HFFc6 (cell line): ENCODE measurements around the gene MTA3. TPM values are rescaled to one million over a fixed set of nuclear protein-coding genes. Genes with fewer than 3 reads are reported as not detected.

Experiments used
- DNase-seq: peaks from one replicate; pipeline ENCODE4 v3.0.0-alpha.2; 2018
- H3K27ac Mint-ChIP-seq: 2 replicates; pipeline ENCODE4 v1.8.0; 2020; ENCODE audit warnings: mild to moderate bottlenecking, mixed read lengths
- H3K27me3 Mint-ChIP-seq: 2 replicates; pipeline ENCODE4 v1.8.0; 2021; ENCODE audit warnings: mild to moderate bottlenecking, moderate library complexity, mixed read lengths; ENCODE audit not compliant: insufficient read depth
- H3K36me3 Mint-ChIP-seq: 2 replicates; pipeline ENCODE4 v1.8.0; 2021; ENCODE audit warnings: low read depth, mixed read lengths
- H3K4me1 Mint-ChIP-seq: 2 replicates; pipeline ENCODE4 v1.8.0; 2020; ENCODE audit warnings: low read depth, mixed read lengths
- H3K4me3 Mint-ChIP-seq: 2 replicates; pipeline ENCODE4 v1.8.0; 2020; ENCODE audit warnings: mild to moderate bottlenecking, moderate library complexity, mixed read lengths
- H3K9me3 Mint-ChIP-seq: 2 replicates; pipeline ENCODE4 v1.8.0; 2020; ENCODE audit warnings: mild to moderate bottlenecking, mixed read lengths
- CTCF ChIP-seq: fragments of 200-600 bp; sonication (generic); IDR thresholded peaks from 2 replicates; pipeline ENCODE4 v1.5.0; 2021; ENCODE audit warnings: antibody characterized with exemption, mild to moderate bottlenecking
- total RNA-seq, 6 experiments: library from RNA; stranded (reverse); fragmentation: NEBNext Ultra II Directional; extraction: Animal tissue kit (Norgen Biotek cat#: 25700); gene quantifications; 2 replicates in 1 of 6; 3 replicates in 5 of 6; pipeline ENCODE4 v1.2.3, GENCODE V29; 2021

The MTA3 gene
- total RNA-seq, 6 experiments from 2014 or later = 26.2 to 33.4 (median 30.7) TPM

DNA sequence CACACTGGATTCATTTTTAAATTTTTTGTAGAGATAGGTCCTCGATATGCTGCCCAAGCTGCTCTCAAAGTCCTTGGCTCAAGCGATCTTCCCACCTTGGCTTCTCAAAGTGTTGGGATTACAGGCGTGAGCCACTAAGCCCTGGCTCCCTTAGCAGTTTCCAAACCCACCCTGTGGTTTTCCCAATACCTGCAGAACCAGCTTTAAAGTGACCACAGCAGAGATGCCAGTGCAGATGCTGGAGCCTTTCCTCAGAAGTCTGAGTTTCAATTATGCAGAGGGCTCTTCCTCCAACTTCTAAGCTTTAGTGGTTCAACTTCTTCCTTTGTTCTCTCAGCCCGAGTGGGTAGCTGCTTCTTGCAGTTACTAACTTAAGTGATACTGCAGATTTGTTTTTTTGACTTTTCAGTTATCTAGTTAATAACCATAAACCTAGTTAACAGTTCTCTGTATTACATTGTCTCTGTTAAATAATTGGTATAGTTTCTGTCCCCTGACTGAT, 232.1 kb downstream of the MTA3 start:
- no peaks in the 10 kb centered on the region for H3K36me3 Mint-ChIP-seq
- peaks cover 28% of the 10 kb centered on the region for H3K27me3 Mint-ChIP-seq
- H3K4me3 Mint-ChIP-seq = no peak overlapping the region
- no peak for TF ChIP-seq CTCF
- H3K9me3 Mint-ChIP-seq = no peaks in the 10 kb centered on the region
- no peak overlapping the region for H3K27ac Mint-ChIP-seq
- no peak for DNase-seq
- peaks cover 21% of the 10 kb centered on the region for H3K4me1 Mint-ChIP-seq

DNA sequence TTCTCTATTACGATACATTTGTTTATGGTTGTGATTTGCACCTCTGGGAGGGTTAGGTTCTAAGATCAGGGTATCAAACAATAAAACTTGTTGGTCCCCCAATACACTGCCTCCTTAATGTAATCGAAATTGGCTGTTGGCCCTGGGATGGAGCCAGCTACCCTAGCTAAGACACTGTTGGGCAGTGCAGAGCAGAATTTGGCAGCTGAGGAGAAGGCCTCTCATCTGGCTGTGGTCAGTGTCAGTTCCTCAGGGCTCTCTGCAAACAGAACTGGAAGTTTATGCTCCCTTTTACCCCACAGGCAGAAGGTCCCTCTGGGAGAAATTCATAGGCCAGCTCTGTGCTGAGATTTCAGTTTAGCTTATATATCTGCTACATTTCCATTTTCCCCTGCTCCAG, 232.5 kb downstream of the MTA3 start:
- TF ChIP-seq CTCF = no peak
- no peak overlapping the region for H3K27ac Mint-ChIP-seq
- no peaks in the 10 kb centered on the region for H3K36me3 Mint-ChIP-seq
- H3K4me1 Mint-ChIP-seq = peaks cover 17% of the 10 kb centered on the region
- no peak for DNase-seq
- no peak overlapping the region for H3K4me3 Mint-ChIP-seq
- H3K27me3 Mint-ChIP-seq = peaks cover 29% of the 10 kb centered on the region
- H3K9me3 Mint-ChIP-seq = no peaks in the 10 kb centered on the region

DNA sequence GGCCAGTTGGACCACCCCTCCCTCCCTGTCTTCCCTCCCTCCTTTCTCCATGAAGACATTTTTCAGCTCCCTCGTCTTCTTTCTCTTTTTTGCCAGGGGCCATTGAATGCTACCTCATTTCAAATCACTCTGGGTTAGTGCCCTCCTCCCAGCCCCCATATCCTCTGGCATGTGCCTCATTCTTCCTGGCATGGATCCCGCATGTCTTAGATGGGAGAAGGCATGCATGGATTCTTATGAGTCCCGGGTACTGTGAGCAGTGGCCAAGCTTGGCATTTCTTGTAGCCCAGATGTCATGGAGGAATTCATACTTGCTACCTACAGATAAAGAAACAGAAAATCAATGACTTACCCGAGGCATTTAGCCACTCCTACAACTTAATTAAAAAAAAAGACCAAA, 232.9 kb downstream of the MTA3 start:
- Mint-ChIP-seq H3K4me3 (no peak overlapping the region), H3K36me3 (no peaks in the 10 kb centered on the region), H3K27ac (no peak overlapping the region), H3K4me1 (peaks cover 13% of the 10 kb centered on the region), H3K27me3 (peaks cover 29% of the 10 kb centered on the region), H3K9me3 (no peaks in the 10 kb centered on the region)
- no peak for TF ChIP-seq CTCF
- no peak for DNase-seq

DNA sequence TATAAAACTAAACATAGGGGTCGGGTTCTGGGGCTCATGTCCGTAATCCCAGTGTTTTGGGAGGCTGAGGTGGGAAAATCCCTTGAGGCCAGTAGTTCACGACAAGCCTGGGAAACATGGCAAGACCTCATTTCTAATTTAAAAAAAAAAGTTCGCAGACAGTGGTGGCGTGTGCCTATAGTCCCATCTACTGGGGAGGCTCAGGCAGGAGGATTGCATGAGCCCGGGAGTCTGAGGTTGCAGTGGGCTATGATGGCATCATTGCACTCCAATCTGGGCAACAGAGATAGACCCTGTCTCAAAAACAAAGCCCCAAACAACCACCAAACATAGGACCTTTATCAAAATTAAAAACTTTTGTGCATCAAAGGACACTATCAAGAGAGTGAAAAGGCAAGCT, 233.7 kb downstream of the MTA3 start:
- Mint-ChIP-seq H3K36me3 (no peaks in the 10 kb centered on the region), H3K27me3 (peaks cover 29% of the 10 kb centered on the region), H3K4me1 (peaks cover 11% of the 10 kb centered on the region), H3K9me3 (no peaks in the 10 kb centered on the region), H3K27ac (no peak overlapping the region), H3K4me3 (no peak overlapping the region)
- DNase-seq = no peak
- no peak for TF ChIP-seq CTCF

GRCh38 chr2:42804338-42804737, 235.9 kb downstream of the MTA3 start:
- Mint-ChIP-seq H3K36me3 (no peaks in the 10 kb centered on the region), H3K4me3 (no peak overlapping the region), H3K27ac (no peak overlapping the region), H3K9me3 (no peaks in the 10 kb centered on the region), H3K4me1 (peaks cover 19% of the 10 kb centered on the region), H3K27me3 (peaks cover 29% of the 10 kb centered on the region)
- no peak for TF ChIP-seq CTCF
- no peak for DNase-seq

DNA sequence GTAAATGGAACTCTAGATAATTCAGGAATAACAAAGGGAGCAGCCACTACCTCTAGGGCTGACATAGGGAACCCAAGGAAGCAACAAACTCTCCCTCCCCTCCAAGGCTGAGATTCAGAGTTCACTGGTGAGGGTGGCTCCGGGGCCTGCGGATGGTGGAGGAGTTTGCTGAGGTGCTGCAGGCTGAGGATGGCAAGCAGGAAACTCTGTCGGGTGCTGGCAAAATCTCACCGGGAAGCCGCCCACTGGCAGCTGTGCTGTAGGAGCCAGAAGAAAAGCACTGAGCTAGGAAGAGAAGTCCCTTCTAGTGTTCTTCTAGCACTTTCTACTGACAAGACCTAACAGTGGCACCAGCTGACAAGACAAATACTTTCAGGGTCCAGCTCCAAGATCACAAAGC, 236.5 kb downstream of the MTA3 start:
- Mint-ChIP-seq H3K4me1 (peaks cover 19% of the 10 kb centered on the region), H3K36me3 (no peaks in the 10 kb centered on the region), H3K27me3 (peaks cover 29% of the 10 kb centered on the region), H3K27ac (no peak overlapping the region), H3K4me3 (no peak overlapping the region), H3K9me3 (no peaks in the 10 kb centered on the region)
- no peak for DNase-seq
- TF ChIP-seq CTCF = no peak
